NB4 (cell line): ENCODE results near the gene CACNA1D.

Experiments used
- DNase-seq: peaks from one replicate; pipeline ENCODE4 v3.0.0; 2010; ENCODE audit warnings: low read depth
- H3K4me3 ChIP-seq: one replicate; pipeline ENCODE4 v1.5.1; 2011; ENCODE audit warnings: mild to moderate bottlenecking, low read depth, low read length, moderate library complexity
- MYC ChIP-seq: IDR thresholded peaks from 2 replicates; pipeline ENCODE4 v1.6.1; 2011; ENCODE audit warnings: low read depth, low read length
- POLR2A ChIP-seq: IDR thresholded peaks from 2 replicates; pipeline ENCODE4 v1.6.1; 2011; ENCODE audit warnings: mild to moderate bottlenecking; ENCODE audit not compliant: insufficient read length; ENCODE audit errors: extremely low read depth
- TF ChIP-seq, protein P1 (sequence below): IDR thresholded peaks from 2 replicates; pipeline ENCODE4 v1.6.1; 2011; ENCODE audit warnings: low read depth, low read length
- TF ChIP-seq, protein P2 (sequence below): IDR thresholded peaks from one replicate; pipeline ENCODE4 v1.5.1; 2012; ENCODE audit warnings: low read depth, low read length

The CACNA1D gene

DNA sequence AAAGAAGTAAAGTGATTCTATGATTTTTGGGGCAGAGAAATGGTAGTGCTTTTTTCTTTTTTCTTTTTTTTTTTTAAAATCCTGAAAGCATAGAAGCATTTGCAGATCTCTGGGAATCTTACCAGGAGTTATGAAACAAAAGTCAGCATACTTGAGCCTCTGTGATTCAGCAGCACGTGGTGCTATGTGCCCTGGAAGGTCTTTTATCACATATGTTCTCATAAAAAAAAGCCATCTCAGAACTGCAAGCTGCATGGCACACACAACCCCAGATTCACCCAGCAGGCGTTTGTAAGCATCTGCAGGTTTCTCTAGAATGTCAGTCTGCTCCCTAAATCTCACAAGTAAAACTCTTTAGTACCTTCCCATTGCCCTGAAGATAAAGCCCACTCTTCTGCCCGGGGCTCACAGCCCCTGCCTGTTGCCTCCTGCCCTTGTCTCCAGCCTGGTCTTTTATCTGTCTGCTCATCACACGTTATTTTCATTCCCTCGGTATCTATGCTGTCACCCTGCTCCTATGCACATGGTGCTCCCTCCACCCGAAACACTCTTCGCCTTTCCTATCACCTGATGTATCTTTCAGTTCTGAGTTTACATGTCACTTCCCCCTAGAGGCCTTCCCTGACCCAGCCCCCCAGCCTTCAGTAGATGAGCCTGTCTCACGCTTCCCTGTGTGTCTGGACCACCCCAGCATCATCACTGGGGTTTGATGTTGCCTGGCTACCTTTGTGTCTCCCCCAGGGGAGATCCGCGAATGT, 279.4 kb downstream of the CACNA1D start:
- no peak overlapping the region for H3K4me3 ChIP-seq
- TF ChIP-seq, protein P1, sequence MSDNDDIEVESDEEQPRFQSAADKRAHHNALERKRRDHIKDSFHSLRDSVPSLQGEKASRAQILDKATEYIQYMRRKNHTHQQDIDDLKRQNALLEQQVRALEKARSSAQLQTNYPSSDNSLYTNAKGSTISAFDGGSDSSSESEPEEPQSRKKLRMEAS, result no peak
- DNase-seq, result no peak

DNA sequence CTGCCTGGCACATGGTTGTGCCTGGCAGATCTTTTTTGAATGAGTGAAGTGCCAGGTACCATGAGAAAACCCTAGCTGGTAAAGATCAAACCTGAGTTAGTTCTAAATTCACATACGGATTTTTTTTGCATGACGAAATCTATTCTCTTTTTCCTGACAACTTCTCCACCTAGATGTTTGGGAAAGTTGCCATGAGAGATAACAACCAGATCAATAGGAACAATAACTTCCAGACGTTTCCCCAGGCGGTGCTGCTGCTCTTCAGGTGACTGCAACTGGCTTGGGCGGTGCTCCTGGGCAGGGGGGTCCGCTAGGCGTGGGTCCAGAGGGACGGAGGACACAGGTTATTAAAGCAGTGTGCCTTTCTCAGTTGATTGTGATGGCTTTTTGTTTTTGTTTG, 280.0 kb downstream of the CACNA1D start:
- TF ChIP-seq, protein P2, sequence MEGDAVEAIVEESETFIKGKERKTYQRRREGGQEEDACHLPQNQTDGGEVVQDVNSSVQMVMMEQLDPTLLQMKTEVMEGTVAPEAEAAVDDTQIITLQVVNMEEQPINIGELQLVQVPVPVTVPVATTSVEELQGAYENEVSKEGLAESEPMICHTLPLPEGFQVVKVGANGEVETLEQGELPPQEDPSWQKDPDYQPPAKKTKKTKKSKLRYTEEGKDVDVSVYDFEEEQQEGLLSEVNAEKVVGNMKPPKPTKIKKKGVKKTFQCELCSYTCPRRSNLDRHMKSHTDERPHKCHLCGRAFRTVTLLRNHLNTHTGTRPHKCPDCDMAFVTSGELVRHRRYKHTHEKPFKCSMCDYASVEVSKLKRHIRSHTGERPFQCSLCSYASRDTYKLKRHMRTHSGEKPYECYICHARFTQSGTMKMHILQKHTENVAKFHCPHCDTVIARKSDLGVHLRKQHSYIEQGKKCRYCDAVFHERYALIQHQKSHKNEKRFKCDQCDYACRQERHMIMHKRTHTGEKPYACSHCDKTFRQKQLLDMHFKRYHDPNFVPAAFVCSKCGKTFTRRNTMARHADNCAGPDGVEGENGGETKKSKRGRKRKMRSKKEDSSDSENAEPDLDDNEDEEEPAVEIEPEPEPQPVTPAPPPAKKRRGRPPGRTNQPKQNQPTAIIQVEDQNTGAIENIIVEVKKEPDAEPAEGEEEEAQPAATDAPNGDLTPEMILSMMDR, result no peak
- no peak for TF ChIP-seq MYC
- no peak for TF ChIP-seq POLR2A
- TF ChIP-seq, protein P1, result no peak
- no peak for DNase-seq
- H3K4me3 ChIP-seq, result no peak overlapping the region

DNA sequence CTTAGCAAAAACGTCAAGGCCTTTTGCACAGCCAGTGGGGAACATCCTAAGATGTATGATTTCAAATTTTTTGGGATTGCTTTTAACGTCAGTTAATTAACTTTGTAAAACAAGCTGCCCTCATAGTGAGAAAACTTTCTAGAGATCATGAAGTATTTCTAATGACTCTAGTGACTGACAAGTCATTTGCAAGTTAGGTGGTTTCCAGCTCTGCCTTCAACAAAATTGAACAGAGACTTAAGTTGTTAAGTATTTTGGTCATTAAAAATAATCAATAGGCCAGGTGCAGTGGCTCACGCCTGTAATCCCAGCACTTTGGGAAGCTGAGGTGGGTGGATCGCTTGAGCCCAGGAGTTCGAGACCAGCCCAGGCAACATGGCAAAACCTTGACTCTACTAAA, 280.6 kb downstream of the CACNA1D start:
- DNase-seq, result no peak
- no peak overlapping the region for H3K4me3 ChIP-seq
- TF ChIP-seq POLR2A (no peak), MYC (no peak)
- TF ChIP-seq, protein P1, result no peak
- TF ChIP-seq, protein P2, result no peak

DNA sequence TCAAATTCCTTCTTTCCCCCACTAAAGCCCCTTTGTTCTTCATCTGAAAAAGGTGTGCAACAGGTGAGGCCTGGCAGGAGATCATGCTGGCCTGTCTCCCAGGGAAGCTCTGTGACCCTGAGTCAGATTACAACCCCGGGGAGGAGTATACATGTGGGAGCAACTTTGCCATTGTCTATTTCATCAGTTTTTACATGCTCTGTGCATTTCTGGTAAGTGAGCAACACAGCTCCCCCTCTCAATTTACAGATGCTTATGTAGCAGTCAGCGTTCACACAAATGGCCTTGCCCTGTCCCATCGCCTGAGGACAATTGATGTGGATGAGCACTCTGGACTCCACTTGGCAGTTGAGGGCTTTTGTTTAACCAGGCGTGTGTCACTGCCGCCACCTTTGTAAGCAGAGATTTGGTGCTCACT, 281.4 kb downstream of the CACNA1D start:
- no peak overlapping the region for H3K4me3 ChIP-seq
- DNase-seq, result no peak
- no peak for TF ChIP-seq POLR2A
- TF ChIP-seq, protein P2, result no peak

DNA sequence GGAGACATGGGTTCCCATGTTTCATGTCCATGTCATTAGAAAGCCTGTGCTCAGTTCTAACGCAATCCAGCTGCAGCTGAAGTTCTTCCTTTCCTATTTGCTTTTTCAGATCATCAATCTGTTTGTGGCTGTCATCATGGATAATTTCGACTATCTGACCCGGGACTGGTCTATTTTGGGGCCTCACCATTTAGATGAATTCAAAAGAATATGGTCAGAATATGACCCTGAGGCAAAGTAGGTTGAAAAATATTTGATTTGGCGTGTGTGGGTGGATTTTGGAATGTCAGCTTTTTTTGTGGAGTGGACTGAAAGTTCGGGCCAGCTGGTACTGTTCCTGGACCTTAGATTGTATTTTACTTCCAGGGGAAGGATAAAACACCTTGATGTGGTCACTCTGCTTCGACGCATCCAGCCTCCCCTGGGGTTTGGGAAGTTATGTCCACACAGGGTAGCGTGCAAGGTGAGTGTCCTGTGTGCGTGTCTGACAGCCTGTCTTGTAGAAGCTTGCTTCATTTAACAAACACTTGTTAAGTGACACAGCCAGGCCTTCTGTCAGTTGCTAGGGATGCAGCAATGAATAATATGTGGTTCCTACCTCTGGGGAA, 282.2 kb downstream of the CACNA1D start:
- no peak for DNase-seq
- no peak for TF ChIP-seq MYC
- TF ChIP-seq POLR2A, result no peak
- TF ChIP-seq, protein P1, result no peak
- TF ChIP-seq, protein P2, result no peak
- H3K4me3 ChIP-seq, result no peak overlapping the region

DNA sequence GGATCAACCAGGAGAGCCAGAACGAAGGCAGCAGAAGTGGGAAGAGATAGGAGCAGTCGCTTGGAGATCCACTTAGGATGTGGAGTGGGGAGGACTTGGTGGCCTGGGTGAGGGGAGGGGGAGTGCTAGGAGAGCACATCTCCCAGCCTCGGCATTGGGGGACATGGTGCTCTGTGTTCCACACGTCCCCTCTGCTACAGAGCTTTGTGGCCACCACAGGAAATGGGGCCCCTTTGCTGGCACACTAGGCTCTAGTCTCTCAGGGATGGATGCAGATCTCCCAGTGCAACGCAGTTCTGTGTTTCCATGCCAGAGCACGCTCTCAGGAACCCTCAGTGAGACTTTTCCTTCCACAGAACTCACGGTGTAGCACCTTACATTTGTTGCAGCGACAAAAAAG, 283.1 kb downstream of the CACNA1D start:
- no peak for DNase-seq
- H3K4me3 ChIP-seq, result no peak overlapping the region
- no peak for TF ChIP-seq POLR2A

DNA sequence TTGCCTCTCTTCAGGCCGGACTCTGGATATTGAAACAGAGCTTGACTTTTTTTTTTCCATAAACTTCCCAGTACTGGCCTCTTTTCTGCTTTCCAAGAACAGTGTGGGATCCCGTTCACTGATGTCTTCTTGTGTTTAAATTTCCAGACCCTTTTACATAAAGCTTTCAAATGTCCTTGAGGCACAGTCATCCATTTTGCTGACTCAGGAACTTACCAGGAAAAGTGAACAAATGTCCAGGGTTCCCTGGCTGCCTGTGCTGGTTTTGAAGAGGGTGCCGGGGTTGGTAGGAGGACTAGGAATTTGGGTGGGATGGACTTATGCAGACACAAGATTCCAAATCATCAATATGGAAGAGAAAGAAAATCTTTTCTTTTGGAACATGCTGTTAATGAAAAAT, 283.7 kb downstream of the CACNA1D start:
- TF ChIP-seq, protein P1, result no peak
- TF ChIP-seq, protein P2, result no peak
- TF ChIP-seq MYC, result no peak
- no peak for TF ChIP-seq POLR2A
- no peak for DNase-seq
- H3K4me3 ChIP-seq, result no peak overlapping the region
